K562 (cell line): Measurements from ENCODE around the gene SYNPO2. TPM values are rescaled to one million over a fixed set of nuclear protein-coding genes. Genes with fewer than 3 reads are reported as not detected.

Source experiments
- CBX1 ChIP-seq: sonication (generic); IDR thresholded peaks from 2 replicates; pipeline ENCODE4 v1.6.1; 2016; ENCODE audit warnings: antibody characterized with exemption, low read depth, mild to moderate bottlenecking
- CCNT2 ChIP-seq: IDR thresholded peaks from 2 replicates; pipeline ENCODE4 v1.6.1; 2011; ENCODE audit warnings: borderline replicate concordance, low read depth, mild to moderate bottlenecking, moderate library complexity, mixed read lengths, low read length; ENCODE audit not compliant: insufficient read length; ENCODE audit errors: extremely low read depth
- COPS2 ChIP-seq: fragments of 450-650 bp; conservative IDR thresholded peaks from 2 replicates; pipeline ENCODE4 v1.6.1; 2016; ENCODE audit warnings: mild to moderate bottlenecking, moderate library complexity
- E2F3 ChIP-seq: fragments of 250-450 bp; sonication (Bioruptor Pico); IDR thresholded peaks from 2 replicates; pipeline ENCODE4 v1.4.0; 2020; ENCODE audit warnings: mild to moderate bottlenecking
- NFIC ChIP-seq: fragments of 450-650 bp; IDR thresholded peaks from 2 replicates; pipeline ENCODE4 v1.6.1; 2017; ENCODE audit warnings: mild to moderate bottlenecking, inconsistent platforms
- TRIM24 ChIP-seq, 2 experiments: fragments of 450-650 bp; IDR thresholded peaks; 2 replicates each; pipeline ENCODE4 v1.6.1; 2016
- ZEB2 ChIP-seq: fragments of 450-650 bp; IDR thresholded peaks from 2 replicates; pipeline ENCODE4 v1.6.1; 2016
- ZNF431 ChIP-seq: sonication (generic); formaldehyde crosslinking; IDR thresholded peaks from 2 replicates; pipeline ENCODE4 v1.8.0; 2022; ENCODE audit warnings: mild to moderate bottlenecking, missing genetic modification reagents
- polyA plus RNA-seq, 8 experiments: library from polyadenylated mRNA; depleted of rRNA in 4 of 8; stranded (reverse) in 5 of 8; unstranded in 3 of 8; fragments of >200 nt; fragmentation: Nextera tagmentation in 2 of 8; fragmentation: Illumina TruSeq in 1 of 8; extraction: Ambion mirVana in 2 of 8; extraction: Trizol in 1 of 8; gene quantifications; 2 replicates each; pipeline versions ENCODE4 v1.2.1 to v1.2.3, GENCODE V29; 2011 to 2014; ENCODE audit warnings: inconsistent platforms in 1 of 8, missing spikeins in 1 of 8
- total RNA-seq, 7 experiments: library from RNA; depleted of rRNA in 6 of 7; stranded (reverse); fragments of >200 nt in 6 of 7; fragmentation: Illumina TruSeq in 2 of 7; extraction: Trizol in 2 of 7; gene quantifications; 2 replicates each; pipeline versions ENCODE4 v1.2.1 to v1.2.3, GENCODE V29; 2011 to 2021; ENCODE audit warnings: low replicate concordance in 1 of 7
- TF ChIP-seq, protein P1 (sequence below): fragments of 200-600 bp; sonication (generic); IDR thresholded peaks from one replicate; pipeline ENCODE4 v1.6.1; 2012; ENCODE audit warnings: mild to moderate bottlenecking, low read depth, low read length, inconsistent platforms

SYNPO2 gene
- total and polyA plus RNA-seq, 9 of the 15 experiments (the other 6 are each of a cell fraction or from before 2014, with no cell fraction given): 0.03 to 0.18 TPM; not detected in 7

DNA sequence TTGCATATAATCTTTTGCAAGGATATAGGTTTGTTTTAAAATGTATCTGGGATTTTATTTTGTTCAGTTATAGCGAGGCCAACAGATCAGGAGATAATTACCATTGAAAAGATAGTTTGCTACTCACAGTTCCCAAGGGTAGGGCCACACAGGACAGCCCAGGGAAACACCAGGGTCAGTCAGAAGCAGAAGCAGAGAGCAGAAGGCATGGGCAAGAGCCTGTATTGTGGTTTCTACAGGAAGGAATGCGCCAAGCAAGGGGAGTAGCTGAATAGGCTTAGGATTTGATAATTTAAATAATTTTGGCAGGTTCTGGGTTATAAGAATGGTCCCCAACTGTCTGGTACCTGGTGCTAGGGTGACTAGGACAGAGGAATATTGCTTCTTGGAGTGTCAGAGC, 61.6 kb downstream of the SYNPO2 start (continued):
- no peak for TF ChIP-seq E2F3 (CRISPR knock-in tag)
- no peak for TF ChIP-seq CBX1
- TF ChIP-seq NFIC: no peak
- TF ChIP-seq COPS2: no peak
- TF ChIP-seq TRIM24 (IDR thresholded peaks at IDR 0.05): no peak
- no peak for TF ChIP-seq CCNT2
- TF ChIP-seq, protein P1, sequence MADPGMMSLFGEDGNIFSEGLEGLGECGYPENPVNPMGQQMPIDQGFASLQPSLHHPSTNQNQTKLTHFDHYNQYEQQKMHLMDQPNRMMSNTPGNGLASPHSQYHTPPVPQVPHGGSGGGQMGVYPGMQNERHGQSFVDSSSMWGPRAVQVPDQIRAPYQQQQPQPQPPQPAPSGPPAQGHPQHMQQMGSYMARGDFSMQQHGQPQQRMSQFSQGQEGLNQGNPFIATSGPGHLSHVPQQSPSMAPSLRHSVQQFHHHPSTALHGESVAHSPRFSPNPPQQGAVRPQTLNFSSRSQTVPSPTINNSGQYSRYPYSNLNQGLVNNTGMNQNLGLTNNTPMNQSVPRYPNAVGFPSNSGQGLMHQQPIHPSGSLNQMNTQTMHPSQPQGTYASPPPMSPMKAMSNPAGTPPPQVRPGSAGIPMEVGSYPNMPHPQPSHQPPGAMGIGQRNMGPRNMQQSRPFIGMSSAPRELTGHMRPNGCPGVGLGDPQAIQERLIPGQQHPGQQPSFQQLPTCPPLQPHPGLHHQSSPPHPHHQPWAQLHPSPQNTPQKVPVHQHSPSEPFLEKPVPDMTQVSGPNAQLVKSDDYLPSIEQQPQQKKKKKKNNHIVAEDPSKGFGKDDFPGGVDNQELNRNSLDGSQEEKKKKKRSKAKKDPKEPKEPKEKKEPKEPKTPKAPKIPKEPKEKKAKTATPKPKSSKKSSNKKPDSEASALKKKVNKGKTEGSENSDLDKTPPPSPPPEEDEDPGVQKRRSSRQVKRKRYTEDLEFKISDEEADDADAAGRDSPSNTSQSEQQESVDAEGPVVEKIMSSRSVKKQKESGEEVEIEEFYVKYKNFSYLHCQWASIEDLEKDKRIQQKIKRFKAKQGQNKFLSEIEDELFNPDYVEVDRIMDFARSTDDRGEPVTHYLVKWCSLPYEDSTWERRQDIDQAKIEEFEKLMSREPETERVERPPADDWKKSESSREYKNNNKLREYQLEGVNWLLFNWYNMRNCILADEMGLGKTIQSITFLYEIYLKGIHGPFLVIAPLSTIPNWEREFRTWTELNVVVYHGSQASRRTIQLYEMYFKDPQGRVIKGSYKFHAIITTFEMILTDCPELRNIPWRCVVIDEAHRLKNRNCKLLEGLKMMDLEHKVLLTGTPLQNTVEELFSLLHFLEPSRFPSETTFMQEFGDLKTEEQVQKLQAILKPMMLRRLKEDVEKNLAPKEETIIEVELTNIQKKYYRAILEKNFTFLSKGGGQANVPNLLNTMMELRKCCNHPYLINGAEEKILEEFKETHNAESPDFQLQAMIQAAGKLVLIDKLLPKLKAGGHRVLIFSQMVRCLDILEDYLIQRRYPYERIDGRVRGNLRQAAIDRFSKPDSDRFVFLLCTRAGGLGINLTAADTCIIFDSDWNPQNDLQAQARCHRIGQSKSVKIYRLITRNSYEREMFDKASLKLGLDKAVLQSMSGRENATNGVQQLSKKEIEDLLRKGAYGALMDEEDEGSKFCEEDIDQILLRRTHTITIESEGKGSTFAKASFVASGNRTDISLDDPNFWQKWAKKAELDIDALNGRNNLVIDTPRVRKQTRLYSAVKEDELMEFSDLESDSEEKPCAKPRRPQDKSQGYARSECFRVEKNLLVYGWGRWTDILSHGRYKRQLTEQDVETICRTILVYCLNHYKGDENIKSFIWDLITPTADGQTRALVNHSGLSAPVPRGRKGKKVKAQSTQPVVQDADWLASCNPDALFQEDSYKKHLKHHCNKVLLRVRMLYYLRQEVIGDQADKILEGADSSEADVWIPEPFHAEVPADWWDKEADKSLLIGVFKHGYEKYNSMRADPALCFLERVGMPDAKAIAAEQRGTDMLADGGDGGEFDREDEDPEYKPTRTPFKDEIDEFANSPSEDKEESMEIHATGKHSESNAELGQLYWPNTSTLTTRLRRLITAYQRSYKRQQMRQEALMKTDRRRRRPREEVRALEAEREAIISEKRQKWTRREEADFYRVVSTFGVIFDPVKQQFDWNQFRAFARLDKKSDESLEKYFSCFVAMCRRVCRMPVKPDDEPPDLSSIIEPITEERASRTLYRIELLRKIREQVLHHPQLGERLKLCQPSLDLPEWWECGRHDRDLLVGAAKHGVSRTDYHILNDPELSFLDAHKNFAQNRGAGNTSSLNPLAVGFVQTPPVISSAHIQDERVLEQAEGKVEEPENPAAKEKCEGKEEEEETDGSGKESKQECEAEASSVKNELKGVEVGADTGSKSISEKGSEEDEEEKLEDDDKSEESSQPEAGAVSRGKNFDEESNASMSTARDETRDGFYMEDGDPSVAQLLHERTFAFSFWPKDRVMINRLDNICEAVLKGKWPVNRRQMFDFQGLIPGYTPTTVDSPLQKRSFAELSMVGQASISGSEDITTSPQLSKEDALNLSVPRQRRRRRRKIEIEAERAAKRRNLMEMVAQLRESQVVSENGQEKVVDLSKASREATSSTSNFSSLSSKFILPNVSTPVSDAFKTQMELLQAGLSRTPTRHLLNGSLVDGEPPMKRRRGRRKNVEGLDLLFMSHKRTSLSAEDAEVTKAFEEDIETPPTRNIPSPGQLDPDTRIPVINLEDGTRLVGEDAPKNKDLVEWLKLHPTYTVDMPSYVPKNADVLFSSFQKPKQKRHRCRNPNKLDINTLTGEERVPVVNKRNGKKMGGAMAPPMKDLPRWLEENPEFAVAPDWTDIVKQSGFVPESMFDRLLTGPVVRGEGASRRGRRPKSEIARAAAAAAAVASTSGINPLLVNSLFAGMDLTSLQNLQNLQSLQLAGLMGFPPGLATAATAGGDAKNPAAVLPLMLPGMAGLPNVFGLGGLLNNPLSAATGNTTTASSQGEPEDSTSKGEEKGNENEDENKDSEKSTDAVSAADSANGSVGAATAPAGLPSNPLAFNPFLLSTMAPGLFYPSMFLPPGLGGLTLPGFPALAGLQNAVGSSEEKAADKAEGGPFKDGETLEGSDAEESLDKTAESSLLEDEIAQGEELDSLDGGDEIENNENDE: no peak
- no peak for TF ChIP-seq ZEB2
- TF ChIP-seq ZNF431 (CRISPR knock-in tag): no peak
